ENCODE data around the gene TMEM139.

The TMEM139 gene

GRCh38 chr7:143240291-143241168 lies 44.2 kb upstream of the TMEM139 start:
- DNase-seq (ENCODE audit: extremely low read depth, low read depth) = peak; percentile 59
- H3K4me3 ChIP-seq (replicated peaks; ENCODE audit: low read depth, low read length) = no peak overlapping the region
- TF ChIP-seq CTCF (IDR thresholded peaks at IDR 0.05; ENCODE audit: low read depth, low read length, missing control alignments) = peak; percentile 91

- no peak for TF ChIP-seq CTCF (IDR thresholded peaks at IDR 0.05; ENCODE audit: low read depth, low read length, missing control alignments)
- no peak for DNase-seq (ENCODE audit: extremely low read depth, low read depth)
- H3K4me3 ChIP-seq (replicated peaks; ENCODE audit: low read depth, low read length) = no peak overlapping the region
Measured at GRCh38 chr7:143242306-143242705, 42.5 kb upstream of the TMEM139 start.

GRCh38 chr7:143243111-143243510 lies 41.6 kb upstream of the TMEM139 start:
- DNase-seq (ENCODE audit: extremely low read depth, low read depth) = no peak
- H3K4me3 ChIP-seq (replicated peaks; ENCODE audit: low read depth, low read length) = no peak overlapping the region
- no peak for TF ChIP-seq CTCF (IDR thresholded peaks at IDR 0.05; ENCODE audit: low read depth, low read length, missing control alignments)

- TF ChIP-seq CTCF (IDR thresholded peaks at IDR 0.05; ENCODE audit: low read depth, low read length, missing control alignments) = no peak
- H3K4me3 ChIP-seq (replicated peaks; ENCODE audit: low read depth, low read length) = no peak overlapping the region
- no peak for DNase-seq (ENCODE audit: extremely low read depth, low read depth)
Measured at GRCh38 chr7:143243614-143244013, 41.1 kb upstream of the TMEM139 start.

GRCh38 chr7:143244321-143244720 lies 40.4 kb upstream of the TMEM139 start:
- no peak for TF ChIP-seq CTCF (IDR thresholded peaks at IDR 0.05; ENCODE audit: low read depth, low read length, missing control alignments)
- DNase-seq (ENCODE audit: extremely low read depth, low read depth) = no peak
- no peak overlapping the region for H3K4me3 ChIP-seq (replicated peaks; ENCODE audit: low read depth, low read length)

- no peak for DNase-seq (ENCODE audit: extremely low read depth, low read depth)
- H3K4me3 ChIP-seq (replicated peaks; ENCODE audit: low read depth, low read length) = no peak overlapping the region
- TF ChIP-seq CTCF (IDR thresholded peaks at IDR 0.05; ENCODE audit: low read depth, low read length, missing control alignments) = no peak
Measured at GRCh38 chr7:143245123-143245522, 39.6 kb upstream of the TMEM139 start.

Data from HFF-Myc (cell line).